GM19099 (cell line): ENCODE results near the gene FGD5.

Experiments used
- POLR2A ChIP-seq: IDR thresholded peaks from 3 replicates; pipeline ENCODE4 v1.6.1; 2011; ENCODE audit warnings: low read depth; ENCODE audit not compliant: insufficient read length; ENCODE audit errors: extremely low read depth

FGD5 gene

GRCh38 chr3:14797731-14798130 lies 21.0 kb upstream of the FGD5 start:
- no peak for TF ChIP-seq POLR2A

GRCh38 chr3:14798231-14798630 lies 20.5 kb upstream of the FGD5 start:
- TF ChIP-seq POLR2A, result no peak

- TF ChIP-seq POLR2A, result no peak
These were observed 19.6 kb upstream of the FGD5 start for GRCh38 chr3:14799146-14799545.

- TF ChIP-seq POLR2A, result no peak
These were observed 17.7 kb upstream of the FGD5 start for GRCh38 chr3:14801031-14801430.

GRCh38 chr3:14801668-14802380 lies 16.9 kb upstream of the FGD5 start:
- no peak for TF ChIP-seq POLR2A

GRCh38 chr3:14802381-14802731 lies 16.4 kb upstream of the FGD5 start:
- TF ChIP-seq POLR2A, result no peak

GRCh38 chr3:14803101-14803980 lies 15.4 kb upstream of the FGD5 start:
- TF ChIP-seq POLR2A, result no peak

GRCh38 chr3:14803981-14804834 lies 14.6 kb upstream of the FGD5 start:
- no peak for TF ChIP-seq POLR2A

GRCh38 chr3:14804835-14805780 lies 13.7 kb upstream of the FGD5 start:
- no peak for TF ChIP-seq POLR2A

- no peak for TF ChIP-seq POLR2A
These were observed 12.7 kb upstream of the FGD5 start for GRCh38 chr3:14805961-14806537.

GRCh38 chr3:14806641-14807263 lies 12.0 kb upstream of the FGD5 start:
- TF ChIP-seq POLR2A, result no peak

GRCh38 chr3:14808025-14808424 lies 10.7 kb upstream of the FGD5 start:
- TF ChIP-seq POLR2A, result no peak

- no peak for TF ChIP-seq POLR2A
These were observed 10.1 kb upstream of the FGD5 start for GRCh38 chr3:14808502-14809266.
